GM18951 (cell line): ENCODE data around the gene CEP128.

Experiments
- POLR2A ChIP-seq: IDR thresholded peaks from 4 replicates; pipeline ENCODE4 v1.6.1; 2011; ENCODE audit warnings: mild to moderate bottlenecking; ENCODE audit not compliant: insufficient read length, insufficient read depth; ENCODE audit errors: extremely low read depth
- in situ Hi-C: fragments of 300-500 bp; cut with MboI; formaldehyde crosslinking; loops from one replicate; pipeline ENCODE4 v1.12.0; 2022; ENCODE audit warnings: low sequenced_read_pairs, mixed read lengths, inconsistent platforms; ENCODE audit not compliant: unreplicated experiment

Gene CEP128

GRCh38 chr14:80941241-80942185 is at the start of gene CEP128:
TSS of gene CEP128 (minus strand) at chr14:80941738.
- in situ Hi-C loops = no loop called here
- TF ChIP-seq POLR2A = peak; percentile 66

GRCh38 chr14:80988735-80989429 is 47.3 kb upstream of the CEP128 start:
- TF ChIP-seq POLR2A = no peak
- in situ Hi-C loops = loop anchor here (25.0 kb wide), 2 partner anchors 173 to 473 kb away; no protein-coding TSS in a partner anchor

- no peak for TF ChIP-seq POLR2A
These were observed 46.7 kb upstream of the CEP128 start for GRCh38 chr14:80988192-80988591.

GRCh38 chr14:80987235-80988032 is 45.9 kb upstream of the CEP128 start:
- in situ Hi-C loops = loop anchor here (25.0 kb wide), 2 partner anchors 175 to 475 kb away; no protein-coding TSS in a partner anchor
- no peak for TF ChIP-seq POLR2A

More at GRCh38 chr14:80988192-80988591, 46.7 kb upstream of the CEP128 start:
- in situ Hi-C loops = loop anchor here (25.0 kb wide), 2 partner anchors 174 to 474 kb away; no protein-coding TSS in a partner anchor

GRCh38 chr14:80982711-80983110 is 41.2 kb upstream of the CEP128 start:
- TF ChIP-seq POLR2A = no peak
- in situ Hi-C loops = loop anchor here (25.0 kb wide), 2 partner anchors 180 to 480 kb away; no protein-coding TSS in a partner anchor

- no peak for TF ChIP-seq POLR2A
- in situ Hi-C loops = loop anchor here (25.0 kb wide), 2 partner anchors 181 to 481 kb away; no protein-coding TSS in a partner anchor
These were observed 40.1 kb upstream of the CEP128 start for GRCh38 chr14:80981673-80982072.

- in situ Hi-C loops = loop anchor here (25.0 kb wide), 2 partner anchors 181 to 481 kb away; no protein-coding TSS in a partner anchor
- TF ChIP-seq POLR2A = no peak
These were observed 39.6 kb upstream of the CEP128 start for GRCh38 chr14:80981156-80981555.

- in situ Hi-C loops = loop anchor here (25.0 kb wide), 2 partner anchors 182 to 482 kb away; no protein-coding TSS in a partner anchor
These were observed 38.4 kb upstream of the CEP128 start for GRCh38 chr14:80979951-80980350.

GRCh38 chr14:80978403-80978802 is 36.9 kb upstream of the CEP128 start:
- in situ Hi-C loops = loop anchor here (25.0 kb wide), 2 partner anchors 184 to 484 kb away; no protein-coding TSS in a partner anchor
- TF ChIP-seq POLR2A = no peak

More at GRCh38 chr14:80979951-80980350, 38.4 kb upstream of the CEP128 start:
- no peak for TF ChIP-seq POLR2A

- no peak for TF ChIP-seq POLR2A
- in situ Hi-C loops = loop anchor here (25.0 kb wide), 2 partner anchors 185 to 485 kb away; no protein-coding TSS in a partner anchor
These were observed 35.7 kb upstream of the CEP128 start for GRCh38 chr14:80977221-80977620.

GRCh38 chr14:80974679-80975078 is 33.1 kb upstream of the CEP128 start:
- in situ Hi-C loops = loop anchor here (25.0 kb wide), 2 partner anchors 188 to 488 kb away; no protein-coding TSS in a partner anchor

GRCh38 chr14:80973931-80974641 is 32.5 kb upstream of the CEP128 start:
- in situ Hi-C loops = no loop called here
- no peak for TF ChIP-seq POLR2A

More at GRCh38 chr14:80974679-80975078, 33.1 kb upstream of the CEP128 start:
- TF ChIP-seq POLR2A = no peak

- no peak for TF ChIP-seq POLR2A
- in situ Hi-C loops = no loop called here
These were observed 23.5 kb upstream of the CEP128 start for GRCh38 chr14:80965037-80965436.
